Uterus (tissue), 2 donors: ENCODE data around the gene SRPK3.

Experiments used
- CTCF ChIP-seq, 4 experiments: fragments of 200-600 bp in 2 of 4; fragments of 450-650 bp in 2 of 4; sonication (generic) in 2 of 4; IDR thresholded peaks; one replicate each; pipeline ENCODE4 v1.5.1; 2016 to 2019; ENCODE audit warnings: antibody characterized with exemption in 4 of 4, mild to moderate bottlenecking in 2 of 4, moderate library complexity in 1 of 4
- POLR2A ChIP-seq, 2 donors: fragments of 450-650 bp; IDR thresholded peaks; one replicate each; pipeline ENCODE4 v1.6.1; 2016; ENCODE audit warnings: antibody characterized with exemption in 2 of 2, mild to moderate bottlenecking in 1 of 2, moderate library complexity in 1 of 2

- TF ChIP-seq CTCF (IDR thresholded peaks at IDR 0.05) = no peak
- no peak for TF ChIP-seq POLR2A (IDR thresholded peaks at IDR 0.05)
Measured at GRCh38 chrX:153819384-153820040, 38.7 kb downstream of the SRPK3 start.
